ENCODE data around the gene DNAI7.

Gene DNAI7

DNA sequence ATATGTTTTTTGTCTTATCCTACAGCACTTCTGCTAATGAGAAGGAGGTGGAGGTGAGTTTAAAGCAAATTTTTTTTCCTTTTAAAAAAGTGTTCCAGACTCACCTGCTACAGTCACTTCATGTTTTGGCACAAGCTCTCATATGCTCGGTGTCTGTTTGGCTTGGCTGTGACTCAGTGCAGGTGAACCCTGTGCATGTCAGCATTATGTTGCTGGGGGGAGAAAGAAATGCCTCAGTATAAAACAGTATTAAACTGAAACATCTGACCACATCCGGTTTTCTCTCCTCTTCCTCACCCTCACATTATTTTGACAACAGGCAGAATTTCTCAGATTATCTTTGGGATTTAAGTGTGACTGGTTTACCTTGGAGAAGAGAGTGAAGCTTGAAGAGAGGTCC lies 105.2 kb downstream of the DNAI7 start:
- DNase-seq, result no peak

DNA sequence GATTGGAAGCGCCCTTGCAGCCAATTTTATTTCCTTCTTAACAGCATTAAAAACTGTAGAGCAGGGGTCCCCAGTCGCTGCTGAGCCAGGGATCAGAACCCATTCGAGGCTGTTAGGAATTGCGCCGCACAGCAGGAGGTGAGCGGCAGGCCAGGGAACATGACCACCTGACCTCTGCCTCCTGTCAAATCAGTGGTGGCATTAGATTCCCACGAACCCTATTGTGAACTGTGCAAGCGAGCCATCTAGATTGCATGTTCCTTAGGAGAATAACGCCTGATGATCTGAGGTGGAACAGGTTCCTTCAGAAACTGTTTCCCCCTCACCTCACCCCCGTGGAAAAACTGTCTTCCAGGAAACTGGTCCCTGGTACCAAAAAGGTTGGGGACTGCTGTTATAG lies 107.4 kb downstream of the DNAI7 start:
- no peak for DNase-seq

DNA sequence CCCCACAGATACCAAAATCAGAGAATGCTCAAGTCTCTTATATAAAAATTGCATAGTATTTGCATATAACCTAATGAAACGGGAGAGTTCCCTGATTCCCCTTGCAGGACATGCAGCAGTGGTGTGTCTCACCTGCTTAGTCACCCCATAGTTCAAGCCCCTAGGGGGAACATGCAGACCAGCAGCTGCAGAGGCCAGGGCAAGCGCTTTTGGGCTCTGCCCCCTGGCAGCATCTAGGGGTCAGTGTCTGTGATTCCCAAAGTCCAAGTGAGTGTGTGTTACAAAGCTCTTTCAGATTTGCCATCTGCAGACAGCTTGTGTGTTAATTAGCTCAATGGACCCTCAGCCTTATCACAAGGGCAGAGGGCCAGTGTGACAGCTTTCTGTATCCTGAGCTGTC lies 110.1 kb downstream of the DNAI7 start:
- DNase-seq, result no peak

DNA sequence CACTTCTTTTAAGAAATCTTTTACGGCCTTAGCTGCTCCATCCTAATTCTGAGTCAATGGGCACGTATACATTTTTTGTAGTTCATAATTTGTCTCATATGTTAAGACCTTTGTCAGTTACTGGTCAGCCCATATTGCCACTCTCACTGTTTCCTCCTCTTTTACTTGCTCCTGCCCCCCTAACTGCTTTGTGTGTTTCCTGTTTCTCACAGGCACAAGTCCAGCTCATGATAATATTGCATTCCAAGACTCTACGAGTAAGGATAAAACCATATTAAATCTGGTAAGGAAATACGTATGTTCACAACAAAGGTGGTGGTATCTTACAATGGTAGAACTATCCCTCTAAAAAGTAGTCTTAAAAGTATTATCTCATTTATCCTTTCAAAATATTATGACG lies 111.7 kb downstream of the DNAI7 start:
- no peak for DNase-seq

DNA sequence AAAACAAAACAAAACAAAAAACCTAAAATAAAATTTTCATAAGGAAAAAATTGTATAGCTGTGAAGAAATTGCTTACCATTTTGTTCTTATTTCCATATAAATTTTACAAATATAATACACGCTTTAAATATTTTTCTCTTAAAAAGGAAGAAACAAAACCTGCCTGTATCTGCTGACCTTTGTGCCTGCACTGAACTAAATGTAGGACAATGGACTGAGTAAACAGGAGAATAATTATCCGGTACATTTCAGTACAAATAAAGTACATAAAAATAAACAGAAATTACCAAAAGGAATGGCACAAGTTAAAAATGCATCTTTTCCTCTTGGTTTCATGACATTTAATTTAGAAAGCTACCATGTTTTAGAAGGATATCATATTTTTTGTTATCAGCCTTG lies 112.3 kb downstream of the DNAI7 start:
- DNase-seq, result no peak

DNA sequence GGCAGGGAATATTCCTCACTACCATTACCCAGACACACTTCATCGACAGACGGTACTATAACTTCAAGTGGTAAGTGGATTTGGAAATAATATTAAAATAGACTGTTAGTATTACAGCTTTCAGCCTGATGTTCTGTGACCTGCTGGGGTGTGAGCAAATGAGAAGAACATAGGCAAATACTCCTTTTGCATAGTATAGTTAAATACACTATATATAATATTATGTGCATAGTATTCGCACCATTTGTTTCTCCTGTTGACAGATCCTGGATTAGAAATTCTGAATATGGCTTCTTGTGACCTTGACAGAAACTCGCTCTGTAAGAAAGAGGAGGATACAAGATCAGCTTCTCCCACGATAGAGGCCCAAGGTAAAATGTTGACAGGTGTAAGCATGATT lies 115.6 kb downstream of the DNAI7 start:
- no peak for DNase-seq

DNA sequence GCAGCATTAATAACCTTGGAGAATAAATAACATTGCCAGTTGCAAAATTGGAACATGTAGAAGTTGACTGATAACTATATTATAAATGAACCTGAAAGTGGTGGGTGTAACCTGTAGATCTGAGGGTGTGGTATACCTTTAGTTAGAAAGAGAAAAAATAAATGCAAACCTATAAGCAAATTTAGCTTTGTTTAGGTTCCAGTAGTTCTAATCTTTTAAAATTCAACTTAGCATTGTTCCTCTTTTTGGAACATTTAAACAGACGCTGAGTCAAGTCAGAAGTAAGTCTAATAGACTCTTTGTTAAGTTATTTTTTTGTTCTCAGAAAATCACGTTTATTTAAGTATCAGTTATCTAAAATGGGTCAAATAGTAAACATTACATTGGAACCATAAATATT lies 120.0 kb downstream of the DNAI7 start:
- DNase-seq, result no peak

DNA sequence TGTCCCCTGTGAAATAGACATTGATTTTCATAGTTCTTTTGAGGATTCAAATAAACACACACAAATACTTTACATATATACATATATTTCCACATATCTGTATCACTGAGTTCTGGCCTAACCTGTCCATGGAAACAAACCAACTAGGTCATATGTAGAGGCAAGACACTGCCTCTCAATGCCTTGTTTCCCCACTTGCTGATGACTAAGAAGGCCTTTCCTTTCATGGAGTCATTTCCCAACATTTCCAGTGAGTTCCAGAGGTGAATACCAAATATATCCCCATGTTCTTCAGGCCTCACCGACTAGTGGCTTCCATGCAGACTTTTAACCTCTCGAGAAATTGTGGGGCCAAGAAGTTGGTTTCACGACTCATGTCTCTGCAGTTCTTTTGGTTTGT lies 120.8 kb downstream of the DNAI7 start:
- DNase-seq, result no peak

DNA sequence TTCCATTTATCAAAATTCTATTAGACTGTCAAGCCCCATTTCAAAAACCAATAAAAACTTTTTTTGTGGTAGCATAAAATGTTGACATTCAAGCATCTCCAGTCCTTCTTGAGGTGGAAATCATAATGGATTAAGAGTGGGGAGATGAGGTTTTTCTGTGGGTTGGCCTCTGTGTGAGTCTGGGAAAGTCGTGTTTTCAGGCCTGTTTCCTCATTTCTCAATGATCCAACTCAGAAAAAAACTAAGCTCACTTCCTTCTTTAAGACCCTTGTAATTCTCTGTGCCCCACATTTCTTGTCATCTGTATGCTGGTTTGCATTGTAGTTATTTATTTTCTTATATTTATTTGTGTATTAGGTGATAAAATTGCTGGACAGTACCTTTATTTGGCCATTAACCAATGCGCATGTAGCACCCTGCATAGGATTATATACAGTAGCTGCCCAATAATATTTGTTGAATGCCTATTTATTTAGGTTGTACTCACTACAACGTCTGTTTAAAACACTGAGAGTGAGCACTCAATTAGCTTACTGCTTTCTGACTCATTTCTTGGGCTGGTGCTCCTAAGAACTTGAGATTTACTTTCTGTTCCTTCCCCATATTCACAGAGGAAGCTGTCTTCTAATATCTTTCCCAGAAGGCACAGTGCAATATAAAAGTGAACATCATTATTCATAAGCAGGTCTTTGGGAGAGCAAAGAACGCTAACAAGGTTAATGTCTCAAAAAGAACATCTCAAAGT lies 121.9 kb downstream of the DNAI7 start:
- no peak for DNase-seq

DNA sequence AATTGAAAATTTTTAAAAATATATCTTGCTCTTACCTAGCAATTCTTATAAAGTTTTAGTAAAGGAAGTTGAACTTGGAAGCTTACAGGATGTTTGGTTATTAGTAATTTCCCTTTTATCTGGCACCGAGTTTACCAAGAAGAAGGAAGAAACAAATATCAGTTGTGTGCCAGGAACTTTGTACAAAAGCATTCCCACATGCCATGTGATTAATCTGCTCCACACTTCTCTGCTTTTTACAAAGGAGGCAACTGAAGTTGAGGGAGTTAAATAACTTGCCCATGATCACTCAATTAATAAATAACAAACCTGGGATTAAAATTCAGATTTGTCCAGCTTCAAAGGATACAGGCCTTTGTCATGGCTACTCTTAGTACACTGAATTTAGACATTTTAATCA lies 123.6 kb downstream of the DNAI7 start:
- DNase-seq, result no peak

DNA sequence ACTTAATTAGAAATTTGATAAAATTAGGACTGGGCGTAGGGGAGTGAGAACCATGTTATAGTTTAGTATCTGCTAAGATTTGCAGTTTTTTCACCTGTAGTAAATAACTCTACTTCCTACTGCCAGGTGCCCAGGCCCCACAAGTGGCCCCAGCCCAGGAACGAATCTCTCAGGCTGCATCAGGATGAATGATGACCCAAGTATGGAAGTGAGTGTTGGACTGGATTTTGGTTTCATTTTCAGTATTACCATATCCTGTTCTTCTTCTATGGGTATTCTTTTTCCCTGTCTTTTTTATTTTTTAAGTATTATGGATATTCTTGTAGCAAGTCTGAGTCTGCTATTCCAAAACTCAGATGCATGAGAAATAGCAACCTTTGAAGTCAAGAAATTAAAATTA lies 125.7 kb downstream of the DNAI7 start:
- no peak for DNase-seq

DNA sequence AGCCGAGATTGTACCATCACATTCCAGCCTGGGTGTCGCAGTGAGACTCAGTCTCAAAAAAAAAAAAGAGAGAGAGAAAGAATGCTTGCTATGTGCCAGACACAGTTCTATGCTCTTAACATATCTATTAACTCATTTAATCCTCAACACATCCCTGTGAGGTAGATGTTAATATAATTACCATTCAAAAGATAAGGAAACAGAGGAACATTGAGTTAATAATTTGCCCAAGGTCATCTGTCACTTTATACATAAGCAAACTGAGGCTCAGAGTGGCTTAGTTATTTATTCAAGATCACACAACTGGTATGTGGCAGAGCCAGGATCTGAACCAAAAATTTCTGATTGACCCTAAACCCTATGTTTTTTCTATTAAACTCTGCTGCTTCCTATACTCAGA lies 129.9 kb downstream of the DNAI7 start:
- DNase-seq, result no peak

DNA sequence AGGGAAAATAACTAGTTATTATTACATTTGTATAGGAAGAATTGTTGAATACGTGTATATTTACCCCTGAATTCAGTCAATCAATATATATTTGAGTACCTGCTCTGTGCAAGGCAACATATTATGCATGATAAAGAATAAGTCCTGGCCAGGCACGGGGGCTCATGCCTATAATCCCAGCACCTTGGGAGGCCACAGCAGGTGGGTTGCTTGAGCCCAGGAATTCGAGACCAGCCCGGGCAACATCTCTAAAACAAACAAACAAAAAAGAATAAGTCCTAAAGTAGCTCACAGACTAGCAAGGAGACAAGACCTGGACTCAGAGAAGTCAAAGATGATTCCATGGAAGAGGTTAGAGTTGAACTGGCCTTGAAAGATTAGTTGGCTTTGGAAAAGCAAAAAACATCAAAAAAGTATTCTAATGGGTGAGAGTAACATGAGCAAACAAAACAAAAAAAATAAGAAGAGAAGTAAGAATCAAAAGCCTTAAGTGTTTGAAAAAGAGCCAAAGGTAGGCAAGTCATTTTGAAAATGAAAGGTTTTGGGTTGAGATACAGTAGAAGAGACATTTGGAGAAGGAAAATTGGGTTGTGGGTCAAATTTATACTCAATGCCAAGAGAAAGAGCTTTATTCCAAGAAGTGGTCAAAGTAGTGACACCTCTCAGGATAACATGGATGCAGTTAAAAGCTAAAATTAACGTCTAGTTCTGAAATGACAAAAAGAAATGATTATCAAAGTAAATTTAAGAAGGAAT lies 130.9 kb downstream of the DNAI7 start:
- no peak for DNase-seq

DNA sequence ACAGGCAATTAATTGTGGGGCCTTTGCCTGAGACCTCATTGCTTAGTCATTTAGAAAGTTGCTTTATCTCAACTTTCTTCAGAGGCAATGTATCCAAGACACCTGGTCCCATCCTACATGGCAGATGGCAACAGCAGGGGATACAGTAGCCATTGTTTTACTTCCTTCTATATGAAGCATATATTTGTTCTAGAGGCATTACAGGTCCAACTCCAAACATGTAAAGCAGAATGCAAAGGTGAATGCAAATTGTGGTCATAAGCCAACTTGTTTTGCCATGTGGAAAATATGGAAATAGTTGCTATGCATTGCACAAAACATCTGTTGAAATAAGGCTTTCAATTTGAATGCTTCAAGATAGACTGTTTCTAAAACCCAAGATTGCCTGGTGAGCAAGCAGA lies 136.3 kb downstream of the DNAI7 start:
- no peak for DNase-seq
